ENCODE results near the gene EEFSEC.

EEFSEC gene

DNA sequence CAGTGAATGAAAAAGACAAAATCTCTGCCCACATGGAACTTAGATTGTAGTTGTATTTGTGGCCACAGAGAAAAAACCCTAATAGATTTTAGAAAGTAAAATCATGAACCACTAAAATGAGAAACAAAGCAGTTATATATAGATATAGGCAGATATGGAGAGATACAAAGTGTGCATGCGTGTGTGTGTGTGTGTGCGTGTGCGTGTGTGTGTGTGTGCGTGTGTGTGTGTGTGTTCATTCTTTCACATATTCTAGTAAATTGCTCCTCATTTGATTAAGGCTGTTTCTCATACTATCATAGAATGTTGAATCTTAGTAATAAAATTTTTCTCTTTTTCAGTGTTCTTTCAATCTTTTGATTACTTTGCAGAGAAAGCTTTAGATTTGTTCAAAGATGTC is 194.8 kb downstream of the EEFSEC start:
- CTCF ChIA-PET = no interaction called here
- TF ChIP-seq SP1 (IDR thresholded peaks at IDR 0.05) = no peak
- no peak for TF ChIP-seq BHLHE40 (IDR thresholded peaks at IDR 0.05; ENCODE audit: borderline replicate concordance)
- no peak for TF ChIP-seq LEF1 (IDR thresholded peaks at IDR 0.05; ENCODE audit: borderline replicate concordance)
- no peak for TF ChIP-seq FOXA1 (IDR thresholded peaks at IDR 0.05)
- TF ChIP-seq ARNT (IDR thresholded peaks at IDR 0.05) = no peak
- TF ChIP-seq ELF4 (IDR thresholded peaks at IDR 0.05) = no peak
- no peak for TF ChIP-seq NFRKB (IDR thresholded peaks at IDR 0.05)
- TF ChIP-seq, protein P1, sequence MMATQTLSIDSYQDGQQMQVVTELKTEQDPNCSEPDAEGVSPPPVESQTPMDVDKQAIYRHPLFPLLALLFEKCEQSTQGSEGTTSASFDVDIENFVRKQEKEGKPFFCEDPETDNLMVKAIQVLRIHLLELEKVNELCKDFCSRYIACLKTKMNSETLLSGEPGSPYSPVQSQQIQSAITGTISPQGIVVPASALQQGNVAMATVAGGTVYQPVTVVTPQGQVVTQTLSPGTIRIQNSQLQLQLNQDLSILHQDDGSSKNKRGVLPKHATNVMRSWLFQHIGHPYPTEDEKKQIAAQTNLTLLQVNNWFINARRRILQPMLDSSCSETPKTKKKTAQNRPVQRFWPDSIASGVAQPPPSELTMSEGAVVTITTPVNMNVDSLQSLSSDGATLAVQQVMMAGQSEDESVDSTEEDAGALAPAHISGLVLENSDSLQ (IDR thresholded peaks at IDR 0.05) = no peak
- no peak for TF ChIP-seq HDGF (IDR thresholded peaks at IDR 0.05; ENCODE audit: borderline replicate concordance)
- no peak for TF ChIP-seq CTBP1 (IDR thresholded peaks at IDR 0.05; ENCODE audit: borderline replicate concordance)
- TF ChIP-seq L3MBTL2 (conservative IDR thresholded peaks at IDR 0.05) = no peak
- no peak for TF ChIP-seq FOXK2 (IDR thresholded peaks at IDR 0.05)
- no peak for TF ChIP-seq ZNF384 (IDR thresholded peaks at IDR 0.05)
- TF ChIP-seq FOXM1 (IDR thresholded peaks at IDR 0.05; ENCODE audit: borderline replicate concordance) = no peak
- POLR2A ChIA-PET = no interaction called here
- DNase-seq (ENCODE audit: extremely low spot score) = no peak

GRCh38 chr3:128348805-128349531 is 195.7 kb downstream of the EEFSEC start:
- POLR2A ChIA-PET = no interaction called here
- CTCF ChIA-PET = no interaction called here

DNA sequence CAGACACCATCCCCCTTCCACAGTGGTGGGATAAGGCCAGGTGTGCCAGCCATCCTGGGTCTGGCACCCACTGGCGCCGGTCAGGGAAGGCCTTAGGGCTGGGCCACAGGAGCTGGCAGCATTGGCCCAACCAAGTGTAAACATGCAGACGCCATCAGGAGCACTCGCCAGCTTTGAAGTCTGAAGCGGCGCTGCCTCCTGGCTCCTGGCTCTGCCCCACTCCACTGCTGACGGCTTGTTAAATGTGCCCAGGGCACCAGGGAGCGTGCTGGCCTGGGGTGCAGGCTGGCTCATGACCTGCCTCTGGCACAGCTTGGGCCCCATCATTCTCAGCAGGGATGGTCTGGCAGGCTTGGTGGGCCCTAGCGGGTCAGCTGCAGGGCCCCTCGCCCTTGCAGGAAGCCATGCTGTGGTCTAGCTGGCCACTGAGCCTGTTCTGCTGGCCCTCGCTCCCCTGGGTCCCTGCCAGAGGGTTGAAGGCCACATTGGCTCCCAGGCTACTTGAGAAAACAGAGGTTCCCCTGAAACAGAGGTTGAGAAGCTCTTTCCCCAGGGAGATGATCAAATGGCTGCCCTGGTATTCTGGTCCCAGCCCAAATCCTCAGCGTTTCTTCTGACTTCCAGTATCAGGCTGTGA is 196.8 kb downstream of the EEFSEC start:
- TF ChIP-seq LEF1 (IDR thresholded peaks at IDR 0.05; ENCODE audit: borderline replicate concordance) (no peak), SUZ12 (IDR thresholded peaks at IDR 0.05) (no peak), SP1 (IDR thresholded peaks at IDR 0.05) (no peak), ELF4 (IDR thresholded peaks at IDR 0.05) (no peak), FOXM1 (IDR thresholded peaks at IDR 0.05; ENCODE audit: borderline replicate concordance) (no peak), CTBP1 (IDR thresholded peaks at IDR 0.05; ENCODE audit: borderline replicate concordance) (no peak), TARDBP (IDR thresholded peaks at IDR 0.05) (no peak), ZNF384 (IDR thresholded peaks at IDR 0.05) (no peak), NFRKB (IDR thresholded peaks at IDR 0.05) (no peak), BHLHE40 (IDR thresholded peaks at IDR 0.05; ENCODE audit: borderline replicate concordance) (no peak), L3MBTL2 (conservative IDR thresholded peaks at IDR 0.05) (no peak), ARNT (IDR thresholded peaks at IDR 0.05) (no peak), FOXK2 (IDR thresholded peaks at IDR 0.05) (no peak)
- TF ChIP-seq, protein P1 (IDR thresholded peaks at IDR 0.05) = no peak
- ChIA-PET POLR2A (no interaction called here), CTCF (no interaction called here)
- DNase-seq (ENCODE audit: extremely low spot score) = no peak

More at GRCh38 chr3:128348805-128349531, 195.7 kb downstream of the EEFSEC start:
- TF ChIP-seq TARDBP (IDR thresholded peaks at IDR 0.05) (no peak), FOXK2 (IDR thresholded peaks at IDR 0.05) (no peak), ELF4 (IDR thresholded peaks at IDR 0.05) (no peak), SP1 (IDR thresholded peaks at IDR 0.05) (no peak), ZNF384 (IDR thresholded peaks at IDR 0.05) (no peak)
- DNase-seq (ENCODE audit: extremely low spot score) = no peak

- DNase-seq (ENCODE audit: extremely low spot score) = no peak
- ChIA-PET POLR2A (no interaction called here), CTCF (no interaction called here)
- TF ChIP-seq SUZ12 (IDR thresholded peaks at IDR 0.05) (no peak), HDGF (IDR thresholded peaks at IDR 0.05; ENCODE audit: borderline replicate concordance) (no peak), FOXM1 (IDR thresholded peaks at IDR 0.05; ENCODE audit: borderline replicate concordance) (no peak), CTBP1 (IDR thresholded peaks at IDR 0.05; ENCODE audit: borderline replicate concordance) (no peak), BHLHE40 (IDR thresholded peaks at IDR 0.05; ENCODE audit: borderline replicate concordance) (no peak), NFRKB (IDR thresholded peaks at IDR 0.05) (no peak), LEF1 (IDR thresholded peaks at IDR 0.05; ENCODE audit: borderline replicate concordance) (no peak), ELF4 (IDR thresholded peaks at IDR 0.05) (no peak), ARNT (IDR thresholded peaks at IDR 0.05) (no peak), SP1 (IDR thresholded peaks at IDR 0.05) (no peak), L3MBTL2 (conservative IDR thresholded peaks at IDR 0.05) (no peak), TARDBP (IDR thresholded peaks at IDR 0.05) (no peak), FOXK2 (IDR thresholded peaks at IDR 0.05) (no peak), ZNF384 (IDR thresholded peaks at IDR 0.05) (no peak), FOXA1 (IDR thresholded peaks at IDR 0.05) (no peak)
- TF ChIP-seq, protein P1 (IDR thresholded peaks at IDR 0.05) = no peak
Measured at GRCh38 chr3:128351546-128351945, 198.3 kb downstream of the EEFSEC start.

DNA sequence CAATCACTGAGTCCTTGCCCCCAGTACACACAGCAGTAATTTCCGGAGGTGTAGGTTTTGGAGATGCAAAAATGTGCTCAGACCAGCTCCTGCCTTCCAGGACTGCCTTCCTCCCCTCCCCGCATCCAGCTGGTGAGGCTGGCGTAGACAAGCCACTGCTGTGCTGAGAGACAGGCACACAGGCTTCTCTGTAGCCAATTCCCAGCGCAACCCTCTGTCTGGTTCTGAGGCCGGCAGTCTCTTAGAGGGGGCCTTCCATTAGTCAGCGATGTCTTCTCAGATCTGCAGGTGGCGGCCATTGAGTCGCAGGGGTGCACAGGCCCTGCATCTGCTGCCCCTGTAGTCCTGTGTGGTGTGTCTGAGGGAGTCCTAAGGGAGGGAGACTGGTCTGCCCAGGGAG is 199.0 kb downstream of the EEFSEC start:
- no peak for DNase-seq (ENCODE audit: extremely low spot score)
- ChIA-PET CTCF (no interaction called here), POLR2A (no interaction called here)
- TF ChIP-seq TARDBP (IDR thresholded peaks at IDR 0.05) (no peak), FOXA1 (IDR thresholded peaks at IDR 0.05) (no peak), HDGF (IDR thresholded peaks at IDR 0.05; ENCODE audit: borderline replicate concordance) (no peak), CTBP1 (IDR thresholded peaks at IDR 0.05; ENCODE audit: borderline replicate concordance) (no peak), SP1 (IDR thresholded peaks at IDR 0.05) (no peak)
- TF ChIP-seq, protein P1 (IDR thresholded peaks at IDR 0.05) = no peak

Data from HEK293T (cell line).